22Rv1 (cell line): ENCODE data around the gene LOC128125822.
A peak's percentile ranks its signal among the peaks of the same experiment; 100 is the strongest.

Experiments
- ZFX ChIP-seq: fragments of 450-650 bp; IDR thresholded peaks from 2 replicates; pipeline ENCODE4 v1.6.1; 2017; ENCODE audit warnings: antibody characterized with exemption, borderline replicate concordance
- TF ChIP-seq, protein P1 (sequence below): fragments of 450-650 bp; IDR thresholded peaks from 2 replicates; pipeline ENCODE4 v1.5.1; 2017; ENCODE audit warnings: mild to moderate bottlenecking

- TF ChIP-seq, protein P1, sequence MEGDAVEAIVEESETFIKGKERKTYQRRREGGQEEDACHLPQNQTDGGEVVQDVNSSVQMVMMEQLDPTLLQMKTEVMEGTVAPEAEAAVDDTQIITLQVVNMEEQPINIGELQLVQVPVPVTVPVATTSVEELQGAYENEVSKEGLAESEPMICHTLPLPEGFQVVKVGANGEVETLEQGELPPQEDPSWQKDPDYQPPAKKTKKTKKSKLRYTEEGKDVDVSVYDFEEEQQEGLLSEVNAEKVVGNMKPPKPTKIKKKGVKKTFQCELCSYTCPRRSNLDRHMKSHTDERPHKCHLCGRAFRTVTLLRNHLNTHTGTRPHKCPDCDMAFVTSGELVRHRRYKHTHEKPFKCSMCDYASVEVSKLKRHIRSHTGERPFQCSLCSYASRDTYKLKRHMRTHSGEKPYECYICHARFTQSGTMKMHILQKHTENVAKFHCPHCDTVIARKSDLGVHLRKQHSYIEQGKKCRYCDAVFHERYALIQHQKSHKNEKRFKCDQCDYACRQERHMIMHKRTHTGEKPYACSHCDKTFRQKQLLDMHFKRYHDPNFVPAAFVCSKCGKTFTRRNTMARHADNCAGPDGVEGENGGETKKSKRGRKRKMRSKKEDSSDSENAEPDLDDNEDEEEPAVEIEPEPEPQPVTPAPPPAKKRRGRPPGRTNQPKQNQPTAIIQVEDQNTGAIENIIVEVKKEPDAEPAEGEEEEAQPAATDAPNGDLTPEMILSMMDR = peak; percentile 81
- TF ChIP-seq ZFX = no peak
Measured at GRCh38 chr6:63573899-63574553, 1.7 kb downstream of the LOC128125822 start.
